ENCODE results near the gene COL20A1. TPM values are rescaled to one million over a fixed set of nuclear protein-coding genes. Genes with fewer than 3 reads are reported as not detected.

Gene COL20A1
- total and polyA plus RNA-seq, 7 experiments from 2014 or later, result 0.08 TPM; not detected in 6

GRCh38 chr20:63290136-63290676 is 2.8 kb upstream of the COL20A1 start:
- H3K27ac ChIP-seq (ENCODE audit: low read depth, low read length), result no peak overlapping the region
- Mint-ChIP-seq H3K9me3 (no peaks in the 10 kb centered on the region), H3K4me3 (no peak overlapping the region), H3K27ac (no peak overlapping the region), H3K4me1 (peaks cover under 1 to 6% (median 2%) of the 10 kb centered on the region in 7 donors), H3K27me3 (peaks cover 0 to 3% (median 0%) of the 10 kb centered on the region in 5 donors), H3K36me3 (peaks cover 0 to 8% (median 0%) of the 10 kb centered on the region in 5 donors)
- no peak for DNase-seq
- H3K27me3 ChIP-seq (ENCODE audit: control insufficient read depth in 2 of 2, insufficient read depth in 2 of 2, low read length in 2 of 2), result no peaks in the 10 kb centered on the region
- H3K4me3 ChIP-seq (ENCODE audit: low read length), result no peak overlapping the region
- ChIA-PET POLR2A (no interaction called here), CTCF (no interaction called here)
- no peaks in the 10 kb centered on the region for H3K4me1 ChIP-seq (ENCODE audit: control insufficient read depth in 2 of 2, insufficient read depth in 2 of 2, low read length in 2 of 2)
- peaks cover 0 to 37% (median 0%) of the 10 kb centered on the region in 3 experiments for H3K36me3 ChIP-seq (ENCODE audit: control insufficient read depth in 2 of 3, insufficient read depth in 3 of 3, low read length in 3 of 3)
- intact Hi-C loops (cut with micrococcal nuclease), result loop anchor here in 1 of 2 donors (2.0 kb wide), 1 partner anchor 17 kb away; the partner anchor contains the start of gene ARFGAP1
- no peaks in the 10 kb centered on the region for H3K9me3 ChIP-seq (ENCODE audit: control insufficient read depth in 2 of 3, low read length in 3 of 3)
- no peak for ATAC-seq

DNA sequence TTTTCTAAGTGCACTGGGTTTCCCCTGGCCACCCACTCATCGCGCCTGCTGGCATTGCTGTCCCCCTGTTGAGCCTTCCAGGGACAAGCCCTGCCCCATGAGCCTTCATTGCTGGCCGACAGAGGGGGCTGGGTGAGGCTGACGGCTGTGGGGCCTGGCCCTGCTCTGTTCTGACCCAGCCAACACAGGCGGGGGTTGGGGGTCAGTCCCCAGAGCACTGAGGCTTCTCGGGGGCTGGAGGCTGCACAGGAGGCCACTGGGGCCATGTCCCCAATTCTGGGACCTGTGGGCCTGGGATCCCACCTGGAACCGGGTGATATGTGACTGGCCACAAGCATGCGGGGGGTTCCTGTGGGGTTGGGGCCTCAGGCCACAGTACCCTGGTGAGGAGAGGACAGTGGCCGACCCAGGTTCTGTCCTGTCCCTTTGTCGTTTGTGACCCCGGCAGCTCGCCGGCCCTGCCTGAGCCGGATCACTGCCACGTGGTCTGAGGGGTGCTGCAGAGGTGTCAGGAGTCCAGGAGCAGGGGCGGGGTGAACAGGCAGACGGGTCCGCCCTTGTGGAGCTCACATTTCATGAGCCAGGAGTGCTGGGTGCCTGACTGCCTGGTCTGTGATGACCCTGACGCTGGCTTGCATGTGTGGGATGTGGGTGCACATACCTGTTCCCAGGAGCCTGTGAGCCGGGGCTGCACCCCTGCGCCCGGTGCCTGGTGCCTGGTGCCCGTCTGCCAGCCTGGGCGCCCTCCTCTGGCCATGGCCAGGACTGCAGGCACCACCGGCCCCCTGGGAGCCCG is 2.1 kb upstream of the COL20A1 start:
- intact Hi-C loops (cut with micrococcal nuclease), result loop anchor here in 1 of 2 donors (1.0 to 2.0 kb wide), 2 partner anchors 18 to 68 kb away; partner anchors contain the start of gene ARFGAP1
- Mint-ChIP-seq H3K27ac (no peak overlapping the region), H3K4me1 (peaks cover 6 to 13% (median 8%) of the 10 kb centered on the region in 7 donors), H3K36me3 (peaks cover 0 to 8% (median 0%) of the 10 kb centered on the region in 5 donors), H3K27me3 (peaks cover 0 to 7% (median 0%) of the 10 kb centered on the region in 5 donors), H3K4me3 (no peak overlapping the region), H3K9me3 (no peaks in the 10 kb centered on the region)
- Histone ChIP-seq H3K27me3 (ENCODE audit: control insufficient read depth in 2 of 2, insufficient read depth in 2 of 2, low read length in 2 of 2) (no peaks in the 10 kb centered on the region), H3K4me3 (ENCODE audit: low read length) (no peak overlapping the region), H3K4me1 (ENCODE audit: control insufficient read depth in 2 of 2, insufficient read depth in 2 of 2, low read length in 2 of 2) (peaks cover 0 to 4% of the 10 kb centered on the region in 2 donors), H3K36me3 (ENCODE audit: control insufficient read depth in 2 of 3, insufficient read depth in 3 of 3, low read length in 3 of 3) (peaks cover 0 to 30% (median 0%) of the 10 kb centered on the region in 3 experiments), H3K9me3 (ENCODE audit: control insufficient read depth in 2 of 3, low read length in 3 of 3) (no peaks in the 10 kb centered on the region), H3K27ac (ENCODE audit: low read depth, low read length) (no peak overlapping the region)
- ATAC-seq, result peak; percentile 73
- POLR2A ChIA-PET, result no interaction called here
- CTCF ChIA-PET, result interaction anchor here (0.9 kb wide), 1 partner anchor 70 kb away, joined by 4 read pairs; no protein-coding TSS in a partner anchor
- peak in 8 of 9 donors; percentile 30 to 76 (median 57) for DNase-seq

GRCh38 chr20:63291811-63292210 is 1.2 kb upstream of the COL20A1 start:
- H3K9me3 Mint-ChIP-seq, result no peaks in the 10 kb centered on the region
- peaks cover 5 to 15% (median 9%) of the 10 kb centered on the region in 7 donors for H3K4me1 Mint-ChIP-seq
- H3K4me3 Mint-ChIP-seq, result no peak overlapping the region
- peaks cover 0 to 7% of the 10 kb centered on the region in 2 donors for H3K4me1 ChIP-seq (ENCODE audit: control insufficient read depth in 2 of 2, insufficient read depth in 2 of 2, low read length in 2 of 2)
- ATAC-seq, result no peak
- H3K27me3 ChIP-seq (ENCODE audit: control insufficient read depth in 2 of 2, insufficient read depth in 2 of 2, low read length in 2 of 2), result no peaks in the 10 kb centered on the region
- POLR2A ChIA-PET, result no interaction called here
- H3K27me3 Mint-ChIP-seq, result peaks cover 0 to 8% (median 0%) of the 10 kb centered on the region in 5 donors
- peaks cover 0 to 8% (median 0%) of the 10 kb centered on the region in 5 donors for H3K36me3 Mint-ChIP-seq
- no peak for DNase-seq
- peaks cover 0 to 23% (median 0%) of the 10 kb centered on the region in 3 experiments for H3K36me3 ChIP-seq (ENCODE audit: control insufficient read depth in 2 of 3, insufficient read depth in 3 of 3, low read length in 3 of 3)
- no peak overlapping the region for H3K27ac ChIP-seq (ENCODE audit: low read depth, low read length)
- intact Hi-C loops (cut with micrococcal nuclease), result loop anchor here in 1 of 2 donors (1.0 to 2.0 kb wide), 2 partner anchors 19 to 69 kb away; partner anchors contain the start of gene ARFGAP1
- no peaks in the 10 kb centered on the region for H3K9me3 ChIP-seq (ENCODE audit: control insufficient read depth in 2 of 3, low read length in 3 of 3)
- no peak overlapping the region for H3K27ac Mint-ChIP-seq
- CTCF ChIA-PET, result interaction anchor here (0.9 kb wide), 1 partner anchor 71 kb away, joined by 4 read pairs; no protein-coding TSS in a partner anchor
- H3K4me3 ChIP-seq (ENCODE audit: low read length), result no peak overlapping the region

DNA sequence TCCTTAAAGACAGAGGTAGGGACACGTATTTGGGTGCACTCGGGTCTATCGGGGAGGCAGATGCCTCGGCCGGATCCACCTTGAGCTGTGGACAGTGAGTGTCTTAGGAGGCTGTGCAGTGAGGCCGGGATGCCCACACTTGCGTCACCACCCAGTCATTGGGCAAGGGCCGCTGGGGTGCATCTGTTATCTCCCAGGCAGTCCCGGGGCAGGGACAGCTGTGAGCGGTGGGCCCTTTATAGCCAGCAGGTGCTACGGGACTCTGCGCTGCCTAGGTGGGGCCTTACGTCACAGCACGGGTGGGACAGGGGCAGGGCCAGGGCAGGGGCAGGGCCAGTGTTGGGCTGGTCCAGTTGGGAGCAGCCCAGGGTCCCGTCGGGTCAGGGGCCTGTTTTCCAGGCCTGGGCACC is 689 bp upstream of the COL20A1 start:
- ChIA-PET POLR2A (no interaction called here), CTCF (no interaction called here)
- intact Hi-C loops (cut with micrococcal nuclease), result no loop called here
- ATAC-seq (no peak), DNase-seq (no peak)
- Mint-ChIP-seq H3K4me1 (peaks cover 5 to 15% (median 9%) of the 10 kb centered on the region in 7 donors), H3K27ac (no peak overlapping the region), H3K27me3 (peaks cover 0 to 9% (median 0%) of the 10 kb centered on the region in 5 donors), H3K9me3 (no peaks in the 10 kb centered on the region), H3K4me3 (no peak overlapping the region), H3K36me3 (peaks cover 0 to 8% (median 0%) of the 10 kb centered on the region in 5 donors)
- Histone ChIP-seq H3K4me3 (ENCODE audit: low read length) (no peak overlapping the region), H3K4me1 (ENCODE audit: control insufficient read depth in 2 of 2, insufficient read depth in 2 of 2, low read length in 2 of 2) (peaks cover 0 to 7% of the 10 kb centered on the region in 2 donors), H3K27ac (ENCODE audit: low read depth, low read length) (no peak overlapping the region), H3K27me3 (ENCODE audit: control insufficient read depth in 2 of 2, insufficient read depth in 2 of 2, low read length in 2 of 2) (no peaks in the 10 kb centered on the region), H3K9me3 (ENCODE audit: control insufficient read depth in 2 of 3, low read length in 3 of 3) (no peaks in the 10 kb centered on the region), H3K36me3 (ENCODE audit: control insufficient read depth in 2 of 3, insufficient read depth in 3 of 3, low read length in 3 of 3) (peaks cover 0 to 18% (median 0%) of the 10 kb centered on the region in 3 experiments)

GRCh38 chr20:63293456-63293855 is 470 bp downstream of the COL20A1 start:
- H3K27ac Mint-ChIP-seq, result no peak overlapping the region
- Histone ChIP-seq H3K27ac (ENCODE audit: low read depth, low read length) (no peak overlapping the region), H3K4me3 (ENCODE audit: low read length) (no peak overlapping the region), H3K4me1 (ENCODE audit: control insufficient read depth in 2 of 2, insufficient read depth in 2 of 2, low read length in 2 of 2) (peaks cover 0 to 7% of the 10 kb centered on the region in 2 donors), H3K27me3 (ENCODE audit: control insufficient read depth in 2 of 2, insufficient read depth in 2 of 2, low read length in 2 of 2) (no peaks in the 10 kb centered on the region), H3K9me3 (ENCODE audit: control insufficient read depth in 2 of 3, low read length in 3 of 3) (no peaks in the 10 kb centered on the region), H3K36me3 (ENCODE audit: control insufficient read depth in 2 of 3, insufficient read depth in 3 of 3, low read length in 3 of 3) (peaks cover 0 to 7% (median 0%) of the 10 kb centered on the region in 3 experiments)
- ChIA-PET POLR2A (no interaction called here), CTCF (no interaction called here)
- H3K27me3 Mint-ChIP-seq, result peaks cover 0 to 9% (median 3%) of the 10 kb centered on the region in 5 donors
- peaks cover 5 to 15% (median 9%) of the 10 kb centered on the region in 7 donors for H3K4me1 Mint-ChIP-seq
- H3K36me3 Mint-ChIP-seq, result peaks cover 0 to 5% (median 0%) of the 10 kb centered on the region in 5 donors
- DNase-seq, result no peak
- H3K4me3 Mint-ChIP-seq, result no peak overlapping the region
- ATAC-seq, result no peak
- H3K9me3 Mint-ChIP-seq, result no peaks in the 10 kb centered on the region
- intact Hi-C loops (cut with micrococcal nuclease), result no loop called here

DNA sequence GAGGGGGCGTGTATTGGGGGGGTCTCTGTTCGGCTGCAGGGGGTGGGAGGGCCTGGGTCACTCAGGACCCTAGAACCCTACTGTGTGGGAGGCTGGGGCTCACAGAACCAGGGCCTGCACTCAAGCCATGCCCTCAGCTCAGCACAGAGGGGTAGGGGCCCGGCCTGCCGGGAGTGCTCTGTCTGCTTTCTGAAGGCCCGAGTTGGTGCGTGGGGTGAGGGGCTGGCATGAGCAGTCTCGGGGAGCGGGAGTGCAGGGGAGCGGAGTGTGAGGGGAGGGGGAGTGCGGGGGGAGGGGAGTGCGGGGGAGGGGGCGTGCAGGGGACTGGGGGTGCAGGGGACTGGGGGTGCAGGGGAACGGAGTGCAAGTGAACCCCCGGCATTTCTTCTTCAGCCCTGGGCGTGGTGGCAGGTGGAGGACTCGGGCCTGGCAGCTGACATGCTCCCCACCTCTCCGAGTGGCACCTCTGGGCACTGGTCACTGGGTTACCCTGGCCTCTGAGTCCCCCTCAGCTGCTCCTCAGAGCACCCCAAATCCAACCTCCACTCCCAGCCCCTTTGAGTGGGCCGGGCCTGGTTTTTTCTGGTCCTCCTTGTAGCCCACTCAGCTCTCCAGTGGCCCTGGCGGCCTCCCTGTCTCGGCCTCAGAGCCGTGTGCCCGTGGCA is 1.0 kb downstream of the COL20A1 start:
- Histone ChIP-seq H3K4me3 (ENCODE audit: low read length) (no peak overlapping the region), H3K4me1 (ENCODE audit: control insufficient read depth in 2 of 2, insufficient read depth in 2 of 2, low read length in 2 of 2) (peaks cover 0 to 7% of the 10 kb centered on the region in 2 donors), H3K27me3 (ENCODE audit: control insufficient read depth in 2 of 2, insufficient read depth in 2 of 2, low read length in 2 of 2) (no peaks in the 10 kb centered on the region), H3K36me3 (ENCODE audit: control insufficient read depth in 2 of 3, insufficient read depth in 3 of 3, low read length in 3 of 3) (peaks cover 0 to 1% (median 0%) of the 10 kb centered on the region in 3 experiments), H3K27ac (ENCODE audit: low read depth, low read length) (no peak overlapping the region), H3K9me3 (ENCODE audit: control insufficient read depth in 2 of 3, low read length in 3 of 3) (no peaks in the 10 kb centered on the region)
- peaks cover 5 to 15% (median 9%) of the 10 kb centered on the region in 7 donors for H3K4me1 Mint-ChIP-seq
- DNase-seq (no peak), ATAC-seq (no peak)
- H3K9me3 Mint-ChIP-seq, result peaks cover 0 to under 1% (median 0%) of the 10 kb centered on the region in 11 donors
- H3K4me3 Mint-ChIP-seq, result no peak overlapping the region
- ChIA-PET POLR2A (no interaction called here), CTCF (interaction anchor here (1.2 kb wide), 1 partner anchor 9 kb away, joined by 3 read pairs; no protein-coding TSS in a partner anchor)
- H3K27me3 Mint-ChIP-seq, result peaks cover 2 to 12% (median 6%) of the 10 kb centered on the region in 5 donors
- H3K36me3 Mint-ChIP-seq, result peaks cover 0 to under 1% (median 0%) of the 10 kb centered on the region in 5 donors
- intact Hi-C loops (cut with micrococcal nuclease), result no loop called here
- no peak overlapping the region for H3K27ac Mint-ChIP-seq

Measured in naive thymus-derived CD4-positive, alpha-beta T cell (primary cell).